Muscle layer of colon (tissue), 2 donors: ENCODE results near the gene SLC25A26.

Experiments
- H3K27ac ChIP-seq: one replicate; pipeline ENCODE4 v1.7.0; 2013; ENCODE audit warnings: low read depth, mild to moderate bottlenecking, low read length, moderate library complexity
- H3K27me3 ChIP-seq, 2 donors: one replicate each; pipeline ENCODE4 v1.7.0; 2013; ENCODE audit warnings: low read length in 2 of 2, mild to moderate bottlenecking in 2 of 2; ENCODE audit not compliant: insufficient read depth in 2 of 2, control insufficient read depth in 1 of 2
- H3K36me3 ChIP-seq: one replicate; pipeline ENCODE4 v1.7.0; 2013; ENCODE audit warnings: mild to moderate bottlenecking, low read length; ENCODE audit not compliant: insufficient read depth
- H3K4me1 ChIP-seq: one replicate; pipeline ENCODE4 v1.7.0; 2013; ENCODE audit warnings: mild to moderate bottlenecking, low read length; ENCODE audit not compliant: insufficient read depth
- H3K4me3 ChIP-seq, 2 donors: one replicate each; pipeline ENCODE4 v1.7.0; 2013; ENCODE audit warnings: low read length in 2 of 2, low read depth in 1 of 2, mild to moderate bottlenecking in 1 of 2, moderate library complexity in 1 of 2
- H3K9ac ChIP-seq: one replicate; pipeline ENCODE4 v1.7.0; 2013; ENCODE audit warnings: low read length
- H3K9me3 ChIP-seq: one replicate; pipeline ENCODE4 v1.7.0; 2013; ENCODE audit warnings: mild to moderate bottlenecking, low read length
- donor health status: abdominal sarcoma.
- donor health status: Adenocarcinoma of cecum.

SLC25A26 gene

GRCh38 chr3:66406831-66407610 is 186.2 kb downstream of the SLC25A26 start:
- Histone ChIP-seq H3K36me3 (peaks cover 65% of the 10 kb centered on the region), H3K27ac (peak overlapping the region; percentile 89), H3K27me3 (no peaks in the 10 kb centered on the region), H3K4me3 (no peak overlapping the region), H3K4me1 (peaks cover 97% of the 10 kb centered on the region), H3K9me3 (no peaks in the 10 kb centered on the region), H3K9ac (no peak overlapping the region)

- Histone ChIP-seq H3K27me3 (no peaks in the 10 kb centered on the region), H3K27ac (peak overlapping the region; percentile 89), H3K4me1 (peaks cover 97% of the 10 kb centered on the region), H3K4me3 (no peak overlapping the region), H3K9me3 (no peaks in the 10 kb centered on the region), H3K36me3 (peaks cover 72% of the 10 kb centered on the region), H3K9ac (no peak overlapping the region)
Measured at GRCh38 chr3:66407611-66408218, 186.9 kb downstream of the SLC25A26 start.

- peak overlapping the region; percentile 76 for H3K27ac ChIP-seq
Measured at GRCh38 chr3:66409771-66410754, 189.3 kb downstream of the SLC25A26 start.

GRCh38 chr3:66410976-66411375 is 190.2 kb downstream of the SLC25A26 start:
- H3K4me3 ChIP-seq, result no peak overlapping the region
- no peaks in the 10 kb centered on the region for H3K27me3 ChIP-seq
- H3K4me1 ChIP-seq, result peaks cover 93% of the 10 kb centered on the region
- peaks cover 74% of the 10 kb centered on the region for H3K36me3 ChIP-seq
- peak overlapping the region; percentile 14 for H3K9ac ChIP-seq
- peak overlapping the region; percentile 76 for H3K27ac ChIP-seq
- no peaks in the 10 kb centered on the region for H3K9me3 ChIP-seq

More at GRCh38 chr3:66409771-66410754, 189.3 kb downstream of the SLC25A26 start:
- no peak overlapping the region for H3K4me3 ChIP-seq
- peaks cover 75% of the 10 kb centered on the region for H3K36me3 ChIP-seq
- H3K27me3 ChIP-seq, result no peaks in the 10 kb centered on the region
- no peak overlapping the region for H3K9ac ChIP-seq
- H3K4me1 ChIP-seq, result peaks cover 93% of the 10 kb centered on the region
- H3K9me3 ChIP-seq, result no peaks in the 10 kb centered on the region

- Histone ChIP-seq H3K27ac (peak overlapping the region; percentile 76), H3K4me1 (peaks cover 93% of the 10 kb centered on the region), H3K4me3 (no peak overlapping the region), H3K9me3 (no peaks in the 10 kb centered on the region), H3K9ac (no peak overlapping the region), H3K27me3 (no peaks in the 10 kb centered on the region), H3K36me3 (peaks cover 73% of the 10 kb centered on the region)
Measured at GRCh38 chr3:66411474-66411873, 190.7 kb downstream of the SLC25A26 start.

- no peak overlapping the region for H3K4me3 ChIP-seq
- H3K4me1 ChIP-seq, result peaks cover 93% of the 10 kb centered on the region
- H3K27me3 ChIP-seq, result no peaks in the 10 kb centered on the region
- peak overlapping the region; percentile 61 for H3K27ac ChIP-seq
- no peak overlapping the region for H3K9ac ChIP-seq
- H3K9me3 ChIP-seq, result no peaks in the 10 kb centered on the region
- peaks cover 78% of the 10 kb centered on the region for H3K36me3 ChIP-seq
Measured at GRCh38 chr3:66411961-66412887, 191.4 kb downstream of the SLC25A26 start.

- no peaks in the 10 kb centered on the region for H3K27me3 ChIP-seq
- H3K4me1 ChIP-seq, result peaks cover 93% of the 10 kb centered on the region
- H3K27ac ChIP-seq, result peak overlapping the region; percentile 48
- no peak overlapping the region for H3K9ac ChIP-seq
- H3K4me3 ChIP-seq, result no peak overlapping the region
- H3K36me3 ChIP-seq, result peaks cover 72% of the 10 kb centered on the region
- no peaks in the 10 kb centered on the region for H3K9me3 ChIP-seq
Measured at GRCh38 chr3:66413151-66413751, 192.4 kb downstream of the SLC25A26 start.

GRCh38 chr3:66414846-66415245 is 194.0 kb downstream of the SLC25A26 start:
- no peak overlapping the region for H3K9ac ChIP-seq
- H3K4me3 ChIP-seq, result no peak overlapping the region
- no peaks in the 10 kb centered on the region for H3K9me3 ChIP-seq
- H3K27ac ChIP-seq, result peak overlapping the region; percentile 85
- H3K27me3 ChIP-seq, result no peaks in the 10 kb centered on the region
- peaks cover 60% of the 10 kb centered on the region for H3K36me3 ChIP-seq
- peaks cover 91% of the 10 kb centered on the region for H3K4me1 ChIP-seq

GRCh38 chr3:66415867-66416428 is 195.1 kb downstream of the SLC25A26 start:
- H3K4me1 ChIP-seq, result peaks cover 86% of the 10 kb centered on the region
- no peaks in the 10 kb centered on the region for H3K27me3 ChIP-seq
- peaks cover 49% of the 10 kb centered on the region for H3K36me3 ChIP-seq
- H3K9ac ChIP-seq, result no peak overlapping the region
- H3K27ac ChIP-seq, result peak overlapping the region; percentile 85
- H3K9me3 ChIP-seq, result no peaks in the 10 kb centered on the region
- H3K4me3 ChIP-seq, result no peak overlapping the region
